DOHH2 (cell line): ENCODE results near the gene VTN.

Experiments
- H3F3A ChIP-seq: fragments of 200-600 bp; sonication (generic), shearing (Covaris generic); 2 replicates; pipeline ENCODE4 v1.6.0; 2016; ENCODE audit warnings: antibody characterized with exemption, mild to moderate bottlenecking; ENCODE audit not compliant: control insufficient read depth, insufficient read depth
- H3K27ac ChIP-seq: fragments of 200-600 bp; sonication (generic); 2 replicates; pipeline ENCODE4 v1.5.1; 2014; ENCODE audit warnings: low read depth, mild to moderate bottlenecking, low read length, moderate library complexity
- H3K27me3 ChIP-seq: fragments of 200-600 bp; sonication (generic); 2 replicates; pipeline ENCODE4 v1.6.1; 2014; ENCODE audit warnings: mild to moderate bottlenecking, low read length, mixed read lengths; ENCODE audit not compliant: control insufficient read depth
- H3K36me3 ChIP-seq: fragments of 200-600 bp; sonication (generic); 2 replicates; pipeline ENCODE4 v1.6.1; 2014; ENCODE audit warnings: mild to moderate bottlenecking, low read length, moderate library complexity, mixed read lengths; ENCODE audit not compliant: control insufficient read depth
- H3K4me1 ChIP-seq: fragments of 200-600 bp; sonication (generic); 2 replicates; pipeline ENCODE4 v1.6.1; 2014; ENCODE audit warnings: mild to moderate bottlenecking, low read length, mixed read lengths; ENCODE audit not compliant: control insufficient read depth
- H3K4me2 ChIP-seq: fragments of 200-600 bp; sonication (generic); 2 replicates; pipeline ENCODE4 v1.6.0; 2014; ENCODE audit warnings: mild to moderate bottlenecking, low read length, moderate library complexity
- H3K4me3 ChIP-seq: fragments of 200-600 bp; sonication (generic); 2 replicates; pipeline ENCODE4 v1.5.1; 2014; ENCODE audit warnings: mild to moderate bottlenecking, low read length, mixed read lengths
- H3K79me2 ChIP-seq: fragments of 200-600 bp; sonication (generic); 2 replicates; pipeline ENCODE4 v1.6.1; 2014; ENCODE audit warnings: mild to moderate bottlenecking, low read length, mixed read lengths; ENCODE audit not compliant: control insufficient read depth
- H3K9me2 ChIP-seq: fragments of 200-600 bp; sonication (generic); replicated peaks from 2 replicates; pipeline ENCODE4 v1.6.1; 2014; ENCODE audit warnings: mild to moderate bottlenecking, low read length, mixed read lengths; ENCODE audit not compliant: control insufficient read depth
- H3K9me3 ChIP-seq: fragments of 200-600 bp; sonication (generic); 2 replicates; pipeline ENCODE4 v1.6.1; 2014; ENCODE audit warnings: antibody characterized with exemption, low read length, mixed read lengths; ENCODE audit not compliant: control insufficient read depth, insufficient read depth
- H4K20me1 ChIP-seq: fragments of 200-600 bp; sonication (generic); 2 replicates; pipeline ENCODE4 v1.6.0; 2014; ENCODE audit warnings: low read depth, mild to moderate bottlenecking, antibody characterized with exemption, low read length, moderate library complexity; ENCODE audit not compliant: control insufficient read depth, insufficient read depth
- CTCF ChIP-seq: fragments of 200-600 bp; sonication (generic); IDR thresholded peaks from one replicate; pipeline ENCODE4 v1.5.1; 2014; ENCODE audit warnings: antibody characterized with exemption, mild to moderate bottlenecking, low read depth, low read length; ENCODE audit not compliant: poor library complexity, severe bottlenecking
- EZH2phosphoT487 ChIP-seq: fragments of 200-600 bp; sonication (generic); IDR thresholded peaks from 2 replicates; pipeline ENCODE4 v1.6.1; 2017; ENCODE audit warnings: borderline replicate concordance, mild to moderate bottlenecking, antibody characterized with exemption, low read length, moderate library complexity, mixed read lengths

Gene VTN

GRCh38 chr17:28395968-28396367 lies 25.9 kb upstream of the VTN start:
- Histone ChIP-seq H3K79me2 (no peaks in the 10 kb centered on the region), H4K20me1 (no peaks in the 10 kb centered on the region), H3K4me3 (no peak overlapping the region), H3K9me3 (no peaks in the 10 kb centered on the region), H3K36me3 (peaks cover 4% of the 10 kb centered on the region; the same call in 1 of the 2 replicates), H3K27me3 (no peaks in the 10 kb centered on the region), H3K4me2 (no peak overlapping the region), H3F3A (no peaks in the 10 kb centered on the region), H3K27ac (no peak overlapping the region), H3K9me2 (no peaks in the 10 kb centered on the region), H3K4me1 (no peaks in the 10 kb centered on the region)
- TF ChIP-seq CTCF = no peak
- no peak for TF ChIP-seq EZH2phosphoT487

- Histone ChIP-seq H4K20me1 (no peaks in the 10 kb centered on the region), H3K4me2 (no peak overlapping the region), H3K27ac (no peak overlapping the region), H3K9me3 (no peaks in the 10 kb centered on the region), H3F3A (no peaks in the 10 kb centered on the region), H3K4me1 (no peaks in the 10 kb centered on the region), H3K9me2 (no peaks in the 10 kb centered on the region), H3K79me2 (no peaks in the 10 kb centered on the region), H3K36me3 (peaks cover 5% of the 10 kb centered on the region; the same call in 1 of the 2 replicates), H3K27me3 (no peaks in the 10 kb centered on the region), H3K4me3 (no peak overlapping the region)
- TF ChIP-seq CTCF (no peak), EZH2phosphoT487 (no peak)
These were observed 25.3 kb upstream of the VTN start for GRCh38 chr17:28395426-28395825.

- no peak overlapping the region for H3K4me3 ChIP-seq
- no peaks in the 10 kb centered on the region for H4K20me1 ChIP-seq
- TF ChIP-seq EZH2phosphoT487 (no peak), CTCF (no peak)
- H3K4me1 ChIP-seq = no peaks in the 10 kb centered on the region
- H3K4me2 ChIP-seq = no peak overlapping the region
- no peak overlapping the region for H3K27ac ChIP-seq
- no peaks in the 10 kb centered on the region for H3K9me3 ChIP-seq
- peaks cover 6% of the 10 kb centered on the region; the same call in 1 of the 2 replicates for H3K36me3 ChIP-seq
- H3F3A ChIP-seq = no peaks in the 10 kb centered on the region
- no peaks in the 10 kb centered on the region for H3K27me3 ChIP-seq
- H3K79me2 ChIP-seq = no peaks in the 10 kb centered on the region
- H3K9me2 ChIP-seq = no peaks in the 10 kb centered on the region
These were observed 24.4 kb upstream of the VTN start for GRCh38 chr17:28394337-28395116.
